Spinal cord (tissue), 10 donors: Measurements from ENCODE around the gene BPIFB2. TPM values are rescaled to one million over a fixed set of nuclear protein-coding genes. Genes with fewer than 3 reads are reported as not detected.
A peak's percentile ranks its signal among the peaks of the same experiment; 100 is the strongest.

Experiments
- DNase-seq, 6 donors: peaks; one replicate each; pipeline versions ENCODE4 v3.0.0 to v3.0.0-alpha.2; 2013 to 2015; ENCODE audit warnings: low spot score in 6 of 6, low read depth in 4 of 6
- H3K27ac ChIP-seq: one replicate; pipeline ENCODE4 v1.5.1; 2013; ENCODE audit warnings: low read depth, low read length, control low read depth
- H3K27me3 ChIP-seq: one replicate; pipeline ENCODE4 v1.6.1; 2013; ENCODE audit warnings: low read length; ENCODE audit not compliant: control insufficient read depth, insufficient read depth
- H3K36me3 ChIP-seq: one replicate; pipeline ENCODE4 v1.6.1; 2013; ENCODE audit warnings: low read length; ENCODE audit not compliant: control insufficient read depth, insufficient read depth
- H3K4me1 ChIP-seq: one replicate; pipeline ENCODE4 v1.6.1; 2013; ENCODE audit warnings: low read length; ENCODE audit not compliant: control insufficient read depth, insufficient read depth
- H3K4me3 ChIP-seq: one replicate; pipeline ENCODE4 v1.5.1; 2013; ENCODE audit warnings: low read depth, low read length, control low read depth
- H3K9me3 ChIP-seq: one replicate; pipeline ENCODE4 v1.6.1; 2013; ENCODE audit warnings: low read length; ENCODE audit not compliant: control insufficient read depth, insufficient read depth
- WGBS: methylation state at CpG from one replicate; pipeline ENCODE4 v1.1.5; 2013; ENCODE audit warnings: missing lambda C conversion rate; ENCODE audit not compliant: insufficient coverage; 5-methylcytosine and 5-hydroxymethylcytosine counted together
- polyA plus RNA-seq, 2 donors: library from polyadenylated mRNA; unstranded; fragments of 120-200 nt; gene quantifications; one replicate each; pipeline ENCODE4 v1.2.1, GENCODE V29; 2013; ENCODE audit not compliant: insufficient read length in 2 of 2
- total RNA-seq, 2 donors: library from RNA; depleted of rRNA in 1 of 2; stranded (reverse); fragments of 120-200 nt in 1 of 2; fragments of >200 nt in 1 of 2; gene quantifications; one replicate each; pipeline versions ENCODE4 v1.2.3 to v1.2.4, GENCODE V29; 2013 to 2014
- donor health status: healthy.

The BPIFB2 gene
- total and polyA plus RNA-seq, 4 donors: 0.11 TPM; not detected in 3

GRCh38 chr20:32965115-32965514 is 42.4 kb upstream of the BPIFB2 start:
- no peaks in the 10 kb centered on the region for H3K27me3 ChIP-seq
- no peak overlapping the region for H3K27ac ChIP-seq
- H3K9me3 ChIP-seq: no peaks in the 10 kb centered on the region
- no peak overlapping the region for H3K4me3 ChIP-seq
- peaks cover 9% of the 10 kb centered on the region for H3K4me1 ChIP-seq
- WGBS: 80% methylated on average over 7 of the region's 8 CpGs
- no peaks in the 10 kb centered on the region for H3K36me3 ChIP-seq
- no peak for DNase-seq

- no peak for DNase-seq
- WGBS: 81% methylated on average over 8 of the region's 12 CpGs
Measured at GRCh38 chr20:32965581-32966373, 41.7 kb upstream of the BPIFB2 start.

GRCh38 chr20:32966382-32966781 is 41.1 kb upstream of the BPIFB2 start:
- 84% methylated on average over 4 of the region's 4 CpGs for WGBS
- DNase-seq: no peak

More at GRCh38 chr20:32965581-32966373, 41.7 kb upstream of the BPIFB2 start:
- H3K27me3 ChIP-seq: no peaks in the 10 kb centered on the region
- no peaks in the 10 kb centered on the region for H3K36me3 ChIP-seq
- H3K27ac ChIP-seq: no peak overlapping the region
- H3K4me1 ChIP-seq: peaks cover 15% of the 10 kb centered on the region
- no peak overlapping the region for H3K4me3 ChIP-seq
- H3K9me3 ChIP-seq: no peaks in the 10 kb centered on the region

GRCh38 chr20:32966881-32967781 is 40.4 kb upstream of the BPIFB2 start:
- Histone ChIP-seq H3K27ac (no peak overlapping the region), H3K36me3 (no peaks in the 10 kb centered on the region), H3K4me3 (no peak overlapping the region), H3K9me3 (no peaks in the 10 kb centered on the region), H3K4me1 (peaks cover 29% of the 10 kb centered on the region), H3K27me3 (no peaks in the 10 kb centered on the region)
- no peak for DNase-seq
- WGBS: 86% methylated on average over 14 of the region's 16 CpGs

More at GRCh38 chr20:32966382-32966781, 41.1 kb upstream of the BPIFB2 start:
- no peak overlapping the region for H3K4me3 ChIP-seq
- H3K36me3 ChIP-seq: no peaks in the 10 kb centered on the region
- no peaks in the 10 kb centered on the region for H3K27me3 ChIP-seq
- H3K4me1 ChIP-seq: peaks cover 21% of the 10 kb centered on the region
- no peaks in the 10 kb centered on the region for H3K9me3 ChIP-seq
- no peak overlapping the region for H3K27ac ChIP-seq

GRCh38 chr20:32967961-32968457 is 39.5 kb upstream of the BPIFB2 start:
- Histone ChIP-seq H3K36me3 (no peaks in the 10 kb centered on the region), H3K4me3 (no peak overlapping the region), H3K4me1 (peaks cover 37% of the 10 kb centered on the region), H3K27ac (no peak overlapping the region), H3K27me3 (no peaks in the 10 kb centered on the region), H3K9me3 (no peaks in the 10 kb centered on the region)
- WGBS: 85% methylated on average over 15 of the region's 16 CpGs
- DNase-seq: no peak

GRCh38 chr20:32968478-32969241 is 38.8 kb upstream of the BPIFB2 start:
- Histone ChIP-seq H3K4me1 (peaks cover 37% of the 10 kb centered on the region), H3K27me3 (no peaks in the 10 kb centered on the region), H3K27ac (peak overlapping the region; percentile 38), H3K9me3 (no peaks in the 10 kb centered on the region), H3K36me3 (no peaks in the 10 kb centered on the region), H3K4me3 (no peak overlapping the region)
- WGBS: 77% methylated on average over 18 of the region's 19 CpGs
- DNase-seq: no peak

- Histone ChIP-seq H3K27me3 (no peaks in the 10 kb centered on the region), H3K36me3 (no peaks in the 10 kb centered on the region), H3K4me3 (no peak overlapping the region), H3K4me1 (peaks cover 37% of the 10 kb centered on the region), H3K27ac (no peak overlapping the region), H3K9me3 (no peaks in the 10 kb centered on the region)
- no peak for DNase-seq
- WGBS: 91% methylated on average over 10 of the region's 13 CpGs
Measured at GRCh38 chr20:32969356-32970114, 38.0 kb upstream of the BPIFB2 start.

GRCh38 chr20:32970115-32970972 is 37.2 kb upstream of the BPIFB2 start:
- Histone ChIP-seq H3K27ac (no peak overlapping the region), H3K4me3 (no peak overlapping the region), H3K27me3 (no peaks in the 10 kb centered on the region), H3K9me3 (no peaks in the 10 kb centered on the region), H3K36me3 (no peaks in the 10 kb centered on the region), H3K4me1 (peaks cover 37% of the 10 kb centered on the region)
- no peak for DNase-seq
- 96% methylated on average over 10 of the region's 15 CpGs for WGBS
